NT2/D1 (cell line): ENCODE data around the gene CACNA1D.
"Not testable (repeated sequence)": the region's sequence is repeated elsewhere in the genome, so short reads cannot be mapped to it uniquely, and the experiment has no call there.

Experiments
- SUZ12 ChIP-seq: IDR thresholded peaks from 2 replicates; pipeline ENCODE4 v1.6.1; 2011; ENCODE audit not compliant: insufficient read length, insufficient read depth; ENCODE audit errors: extremely low read depth
- YY1 ChIP-seq: IDR thresholded peaks from 2 replicates; pipeline ENCODE4 v1.6.1; 2011; ENCODE audit not compliant: insufficient read length, insufficient read depth
- ZNF274 ChIP-seq: IDR thresholded peaks from 2 replicates; pipeline ENCODE4 v1.6.1; 2011; ENCODE audit warnings: mild to moderate bottlenecking, low read depth, low read length

GRCh38 chr3:53469758-53470157 lies 24.7 kb upstream of the CACNA1D start:
- not testable (repeated sequence) for TF ChIP-seq SUZ12, YY1, ZNF274
